Measurements from ENCODE around the gene KLHL24.

The KLHL24 gene

DNA sequence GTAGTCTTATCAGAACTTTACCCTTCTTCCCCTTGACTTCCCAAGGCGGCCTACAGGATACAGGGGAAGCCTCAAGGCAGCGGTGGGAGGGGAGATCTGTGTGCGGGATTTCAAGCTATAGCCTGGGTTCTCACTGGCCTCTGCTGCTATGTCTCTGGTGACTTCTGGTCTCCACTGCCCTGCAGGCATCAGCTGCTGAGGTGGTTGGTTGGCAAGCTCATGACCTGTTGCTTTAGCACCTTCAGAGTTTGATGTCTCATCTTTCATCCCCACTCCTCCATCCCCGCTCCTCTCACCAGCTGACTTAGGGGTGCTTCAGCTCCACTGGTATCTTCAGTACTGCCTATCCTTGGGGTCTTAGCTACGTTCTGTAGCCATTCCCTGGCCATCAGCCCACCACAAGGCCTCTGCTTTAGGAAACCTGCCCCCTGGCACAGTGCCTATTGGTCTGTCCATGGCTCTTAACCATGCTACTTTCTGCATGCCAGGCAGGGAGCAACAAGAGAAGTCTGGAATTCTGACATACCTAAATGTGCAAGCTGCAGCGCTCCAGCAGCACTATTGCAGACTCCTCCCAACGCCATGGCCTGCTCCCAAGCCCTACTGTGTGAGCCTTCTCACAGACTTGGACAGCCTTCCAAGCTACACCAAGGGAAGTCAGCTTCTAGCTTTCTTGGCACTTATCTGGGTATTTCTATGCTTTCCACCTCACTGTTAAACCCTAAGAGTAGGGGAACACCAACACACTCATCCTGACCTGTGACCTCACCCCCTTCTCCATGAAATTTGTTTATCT is 60.3 kb downstream of the KLHL24 start:
- H3K36me3 ChIP-seq (ENCODE audit: control insufficient read depth in 4 of 4, insufficient read depth in 4 of 4, low read length in 3 of 4), result no peaks in the 10 kb centered on the region
- ChIA-PET POLR2A (no interaction called here), CTCF (interaction anchor here (0.8 to 1.9 kb wide), 5 partner anchors 13 to 105 kb away, joined by 3 to 5 read pairs (median 4); partner anchors contain the start of gene KLHL24)

DNA sequence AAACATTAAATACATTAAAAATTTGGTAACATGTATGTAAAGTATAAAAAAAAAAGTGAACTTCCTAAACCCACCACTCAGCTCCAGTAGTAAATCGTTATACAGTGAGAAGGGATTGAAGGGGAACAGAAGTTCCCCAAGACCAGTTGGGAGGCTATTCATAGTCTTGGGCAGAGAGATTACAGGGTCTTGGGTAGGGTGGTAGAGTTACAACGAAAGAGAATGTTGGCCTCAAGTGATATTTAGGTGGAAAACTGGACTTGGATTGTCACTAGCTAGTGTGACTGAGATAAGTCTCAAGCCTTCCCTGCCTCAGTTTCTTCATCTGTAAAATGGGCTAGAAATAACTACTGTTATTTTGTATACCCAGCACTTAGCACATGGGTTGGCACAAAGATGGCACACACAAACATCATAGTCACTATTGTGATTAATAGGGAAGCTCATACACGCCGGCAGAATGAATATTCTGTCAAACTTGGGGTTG is 61.7 kb downstream of the KLHL24 start:
- POLR2A ChIA-PET, result no interaction called here
- CTCF ChIA-PET, result interaction anchor here (0.7 to 1.9 kb wide), 3 partner anchors 13 to 30 kb away, joined by 3 to 5 read pairs (median 3); no protein-coding TSS in a partner anchor
- Histone ChIP-seq H3K9me3 (ENCODE audit: control extremely low read depth in 1 of 5, control insufficient read depth in 4 of 5, insufficient read depth in 2 of 5, low read depth in 1 of 5, low read length in 4 of 5) (no peaks in the 10 kb centered on the region), H3K4me3 (ENCODE audit: control insufficient read depth in 1 of 7, extremely low read depth in 1 of 7, insufficient read depth in 4 of 7, low read depth in 2 of 7, low read length in 6 of 7) (peak overlapping the region; percentile 79 to 95 (median 92)), H3K27ac (ENCODE audit: insufficient read depth in 1 of 2, low read depth in 1 of 2, low read length in 2 of 2, poor library complexity in 1 of 2, severe bottlenecking in 2 of 2) (peak overlapping the region in 1 of 2 experiments; percentile 11), H3K27me3 (replicated peaks in 2 of 5; ENCODE audit: control insufficient read depth in 4 of 5, insufficient read depth in 5 of 5, low read length in 4 of 5) (no peaks in the 10 kb centered on the region), H3K4me1 (ENCODE audit: control extremely low read depth in 1 of 4, control insufficient read depth in 4 of 4, insufficient read depth in 4 of 4, low read length in 3 of 4) (peaks cover 12 to 24% (median 16%) of the 10 kb centered on the region in 4 experiments), H3K36me3 (ENCODE audit: control insufficient read depth in 4 of 4, insufficient read depth in 4 of 4, low read length in 3 of 4) (peaks cover 0 to 6% (median 5%) of the 10 kb centered on the region in 4 experiments)
- DNase-seq, result peak in 1 of 3 donors; percentile 4
- 30% methylated on average over 4 of the region's 4 CpGs for WGBS (ENCODE audit: insufficient coverage)

More for the DNA sequence above, 60.3 kb downstream of the KLHL24 start:
- Histone ChIP-seq H3K27ac (ENCODE audit: insufficient read depth in 1 of 2, low read depth in 1 of 2, low read length in 2 of 2, poor library complexity in 1 of 2, severe bottlenecking in 2 of 2) (no peak overlapping the region), H3K4me3 (ENCODE audit: control insufficient read depth in 1 of 7, extremely low read depth in 1 of 7, insufficient read depth in 4 of 7, low read depth in 2 of 7, low read length in 6 of 7) (no peak overlapping the region), H3K9me3 (ENCODE audit: control extremely low read depth in 1 of 5, control insufficient read depth in 4 of 5, insufficient read depth in 2 of 5, low read depth in 1 of 5, low read length in 4 of 5) (no peaks in the 10 kb centered on the region), H3K27me3 (replicated peaks in 2 of 5; ENCODE audit: control insufficient read depth in 4 of 5, insufficient read depth in 5 of 5, low read length in 4 of 5) (no peaks in the 10 kb centered on the region), H3K4me1 (ENCODE audit: control extremely low read depth in 1 of 4, control insufficient read depth in 4 of 4, insufficient read depth in 4 of 4, low read length in 3 of 4) (peaks cover 10 to 24% (median 15%) of the 10 kb centered on the region in 4 experiments)
- 92% methylated on average over 6 of the region's 7 CpGs for WGBS (ENCODE audit: insufficient coverage)
- no peak for DNase-seq

- Histone ChIP-seq H3K36me3 (ENCODE audit: control insufficient read depth in 4 of 4, insufficient read depth in 4 of 4, low read length in 3 of 4) (peaks cover 0 to 7% (median 6%) of the 10 kb centered on the region in 4 experiments), H3K27ac (ENCODE audit: insufficient read depth in 1 of 2, low read depth in 1 of 2, low read length in 2 of 2, poor library complexity in 1 of 2, severe bottlenecking in 2 of 2) (peak within 1 kb of the TSS; percentile 78 to 86), H3K9me3 (ENCODE audit: control extremely low read depth in 1 of 5, control insufficient read depth in 4 of 5, insufficient read depth in 2 of 5, low read depth in 1 of 5, low read length in 4 of 5) (no peaks in the 10 kb centered on the region), H3K4me1 (ENCODE audit: control extremely low read depth in 1 of 4, control insufficient read depth in 4 of 4, insufficient read depth in 4 of 4, low read length in 3 of 4) (peaks cover 12 to 24% (median 16%) of the 10 kb centered on the region in 4 experiments), H3K27me3 (replicated peaks in 2 of 5; ENCODE audit: control insufficient read depth in 4 of 5, insufficient read depth in 5 of 5, low read length in 4 of 5) (no peaks in the 10 kb centered on the region), H3K4me3 (ENCODE audit: control insufficient read depth in 1 of 7, extremely low read depth in 1 of 7, insufficient read depth in 4 of 7, low read depth in 2 of 7, low read length in 6 of 7) (peak within 1 kb of the TSS; percentile 83 to 95 (median 92))
- ChIA-PET CTCF (interaction anchor here (0.7 to 1.9 kb wide), 3 partner anchors 12 to 30 kb away, joined by 3 to 5 read pairs (median 3); no protein-coding TSS in a partner anchor), POLR2A (no interaction called here)
- under 1% methylated on average over 64 of the region's 89 CpGs for WGBS (ENCODE audit: insufficient coverage)
- DNase-seq, result peak; percentile 70 to 92 (median 87)
Observed at GRCh38 chr3:183697610-183698317, 62.3 kb downstream of the KLHL24 start, which contains the start of gene YEATS2. YEATS2 (plus strand) TSS chr3:183697797; CDS start chr3:183715163, 17,366 bp downstream.

- DNase-seq, result peak; percentile 29 to 72 (median 63)
- ChIA-PET CTCF (no interaction called here), POLR2A (no interaction called here)
Observed at GRCh38 chr3:183698318-183698751, 62.9 kb downstream of the KLHL24 start.

DNA sequence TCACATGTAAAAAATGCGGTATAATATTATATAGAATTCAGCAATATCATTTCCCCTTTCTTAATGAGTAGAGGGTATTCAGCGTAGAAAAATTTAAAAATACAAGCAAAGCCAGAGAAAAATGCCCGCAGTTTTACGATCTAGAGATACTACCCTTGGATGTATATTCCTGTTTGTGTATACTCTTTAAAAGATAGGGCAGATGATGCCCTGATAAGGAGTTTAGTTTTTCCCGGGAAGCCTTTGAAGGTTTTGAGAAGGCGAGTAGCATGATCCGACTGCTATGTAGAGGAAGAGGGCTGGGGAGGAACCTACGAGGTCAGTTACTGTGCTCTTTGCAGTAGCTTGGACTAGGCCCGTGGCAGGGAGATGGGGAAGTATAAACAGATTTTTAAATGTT is 63.3 kb downstream of the KLHL24 start:
- WGBS (ENCODE audit: insufficient coverage), result 0% methylated on average over 5 of the region's 9 CpGs
- Histone ChIP-seq H3K27me3 (replicated peaks in 2 of 5; ENCODE audit: control insufficient read depth in 4 of 5, insufficient read depth in 5 of 5, low read length in 4 of 5) (no peaks in the 10 kb centered on the region), H3K4me3 (ENCODE audit: control insufficient read depth in 1 of 7, extremely low read depth in 1 of 7, insufficient read depth in 4 of 7, low read depth in 2 of 7, low read length in 6 of 7) (peak overlapping the region in 6 of 7 experiments; percentile 88 to 95 (median 93)), H3K27ac (ENCODE audit: insufficient read depth in 1 of 2, low read depth in 1 of 2, low read length in 2 of 2, poor library complexity in 1 of 2, severe bottlenecking in 2 of 2) (peak overlapping the region; percentile 7 to 86), H3K9me3 (ENCODE audit: control extremely low read depth in 1 of 5, control insufficient read depth in 4 of 5, insufficient read depth in 2 of 5, low read depth in 1 of 5, low read length in 4 of 5) (no peaks in the 10 kb centered on the region), H3K36me3 (ENCODE audit: control insufficient read depth in 4 of 4, insufficient read depth in 4 of 4, low read length in 3 of 4) (peaks cover 0 to 9% (median 8%) of the 10 kb centered on the region in 4 experiments), H3K4me1 (ENCODE audit: control extremely low read depth in 1 of 4, control insufficient read depth in 4 of 4, insufficient read depth in 4 of 4, low read length in 3 of 4) (peaks cover 12 to 24% (median 16%) of the 10 kb centered on the region in 4 experiments)
- DNase-seq, result peak; percentile 25 to 65 (median 50)
- ChIA-PET POLR2A (no interaction called here), CTCF (interaction anchor here (1.3 to 1.5 kb wide), 2 partner anchors 10 to 228 kb away, joined by 3 to 4 read pairs; no protein-coding TSS in a partner anchor)

More at GRCh38 chr3:183698318-183698751, 62.9 kb downstream of the KLHL24 start:
- WGBS (ENCODE audit: insufficient coverage), result 0% methylated on average over 11 of the region's 13 CpGs
- Histone ChIP-seq H3K4me3 (ENCODE audit: control insufficient read depth in 1 of 7, extremely low read depth in 1 of 7, insufficient read depth in 4 of 7, low read depth in 2 of 7, low read length in 6 of 7) (peak overlapping the region; percentile 83 to 95 (median 92)), H3K9me3 (ENCODE audit: control extremely low read depth in 1 of 5, control insufficient read depth in 4 of 5, insufficient read depth in 2 of 5, low read depth in 1 of 5, low read length in 4 of 5) (no peaks in the 10 kb centered on the region), H3K27me3 (replicated peaks in 2 of 5; ENCODE audit: control insufficient read depth in 4 of 5, insufficient read depth in 5 of 5, low read length in 4 of 5) (no peaks in the 10 kb centered on the region), H3K36me3 (ENCODE audit: control insufficient read depth in 4 of 4, insufficient read depth in 4 of 4, low read length in 3 of 4) (peaks cover 0 to 8% (median 8%) of the 10 kb centered on the region in 4 experiments), H3K4me1 (ENCODE audit: control extremely low read depth in 1 of 4, control insufficient read depth in 4 of 4, insufficient read depth in 4 of 4, low read length in 3 of 4) (peaks cover 12 to 24% (median 16%) of the 10 kb centered on the region in 4 experiments), H3K27ac (ENCODE audit: insufficient read depth in 1 of 2, low read depth in 1 of 2, low read length in 2 of 2, poor library complexity in 1 of 2, severe bottlenecking in 2 of 2) (peak overlapping the region; percentile 78 to 86)

- Histone ChIP-seq H3K27ac (ENCODE audit: insufficient read depth in 1 of 2, low read depth in 1 of 2, low read length in 2 of 2, poor library complexity in 1 of 2, severe bottlenecking in 2 of 2) (peak overlapping the region; percentile 7 to 86), H3K27me3 (replicated peaks in 2 of 5; ENCODE audit: control insufficient read depth in 4 of 5, insufficient read depth in 5 of 5, low read length in 4 of 5) (no peaks in the 10 kb centered on the region), H3K4me1 (ENCODE audit: control extremely low read depth in 1 of 4, control insufficient read depth in 4 of 4, insufficient read depth in 4 of 4, low read length in 3 of 4) (peaks cover 12 to 24% (median 16%) of the 10 kb centered on the region in 4 experiments), H3K9me3 (ENCODE audit: control extremely low read depth in 1 of 5, control insufficient read depth in 4 of 5, insufficient read depth in 2 of 5, low read depth in 1 of 5, low read length in 4 of 5) (no peaks in the 10 kb centered on the region), H3K36me3 (ENCODE audit: control insufficient read depth in 4 of 4, insufficient read depth in 4 of 4, low read length in 3 of 4) (peaks cover 0 to 9% (median 8%) of the 10 kb centered on the region in 4 experiments), H3K4me3 (ENCODE audit: control insufficient read depth in 1 of 7, extremely low read depth in 1 of 7, insufficient read depth in 4 of 7, low read depth in 2 of 7, low read length in 6 of 7) (peak overlapping the region in 6 of 7 experiments; percentile 88 to 95 (median 93))
- ChIA-PET CTCF (interaction anchor here (1.3 to 1.5 kb wide), 2 partner anchors 11 to 229 kb away, joined by 3 to 4 read pairs; no protein-coding TSS in a partner anchor), POLR2A (no interaction called here)
- whole genome bisulfite sequencing (ENCODE audit: insufficient coverage), result 70% methylated on average over 11 of the region's 13 CpGs
- no peak for DNase-seq
Observed at GRCh38 chr3:183699238-183699947, 64.0 kb downstream of the KLHL24 start.

Measured in common myeloid progenitor, CD34-positive (primary cell).